GM12872 (cell line): ENCODE measurements around the gene COG3.

ENCODE experiments used
- TF ChIP-seq, protein P1 (sequence below): IDR thresholded peaks from 3 replicates; pipeline ENCODE4 v1.5.1; 2011; ENCODE audit warnings: low read depth, mild to moderate bottlenecking, low read length, moderate library complexity; ENCODE audit not compliant: insufficient read depth

COG3 gene

DNA sequence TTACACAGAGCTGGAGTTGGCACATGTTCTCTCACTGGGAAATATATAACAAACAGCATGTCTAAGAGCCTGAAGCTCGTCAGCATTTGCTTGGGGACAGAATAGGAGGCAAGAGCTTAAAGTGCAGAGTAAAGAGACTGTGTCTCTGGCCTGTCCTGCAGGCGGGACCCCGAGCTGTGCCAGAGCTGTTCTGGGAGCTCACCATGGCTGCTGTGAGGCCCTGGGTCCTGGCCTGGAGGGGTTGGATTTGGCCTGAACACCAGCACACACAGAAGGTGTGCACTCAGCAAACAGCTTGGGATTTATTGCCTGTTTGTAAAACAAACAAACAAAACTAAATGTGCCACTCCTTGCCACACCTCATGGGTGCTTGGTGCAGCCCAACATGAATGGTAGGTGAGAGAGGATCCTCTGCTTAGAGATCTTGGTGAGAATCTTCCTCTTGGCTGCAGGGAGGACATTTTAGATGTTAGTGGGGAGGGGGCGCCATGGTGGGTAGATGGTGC, 89.9 kb downstream of the COG3 start:
- TF ChIP-seq, protein P1, sequence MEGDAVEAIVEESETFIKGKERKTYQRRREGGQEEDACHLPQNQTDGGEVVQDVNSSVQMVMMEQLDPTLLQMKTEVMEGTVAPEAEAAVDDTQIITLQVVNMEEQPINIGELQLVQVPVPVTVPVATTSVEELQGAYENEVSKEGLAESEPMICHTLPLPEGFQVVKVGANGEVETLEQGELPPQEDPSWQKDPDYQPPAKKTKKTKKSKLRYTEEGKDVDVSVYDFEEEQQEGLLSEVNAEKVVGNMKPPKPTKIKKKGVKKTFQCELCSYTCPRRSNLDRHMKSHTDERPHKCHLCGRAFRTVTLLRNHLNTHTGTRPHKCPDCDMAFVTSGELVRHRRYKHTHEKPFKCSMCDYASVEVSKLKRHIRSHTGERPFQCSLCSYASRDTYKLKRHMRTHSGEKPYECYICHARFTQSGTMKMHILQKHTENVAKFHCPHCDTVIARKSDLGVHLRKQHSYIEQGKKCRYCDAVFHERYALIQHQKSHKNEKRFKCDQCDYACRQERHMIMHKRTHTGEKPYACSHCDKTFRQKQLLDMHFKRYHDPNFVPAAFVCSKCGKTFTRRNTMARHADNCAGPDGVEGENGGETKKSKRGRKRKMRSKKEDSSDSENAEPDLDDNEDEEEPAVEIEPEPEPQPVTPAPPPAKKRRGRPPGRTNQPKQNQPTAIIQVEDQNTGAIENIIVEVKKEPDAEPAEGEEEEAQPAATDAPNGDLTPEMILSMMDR, result no peak

DNA sequence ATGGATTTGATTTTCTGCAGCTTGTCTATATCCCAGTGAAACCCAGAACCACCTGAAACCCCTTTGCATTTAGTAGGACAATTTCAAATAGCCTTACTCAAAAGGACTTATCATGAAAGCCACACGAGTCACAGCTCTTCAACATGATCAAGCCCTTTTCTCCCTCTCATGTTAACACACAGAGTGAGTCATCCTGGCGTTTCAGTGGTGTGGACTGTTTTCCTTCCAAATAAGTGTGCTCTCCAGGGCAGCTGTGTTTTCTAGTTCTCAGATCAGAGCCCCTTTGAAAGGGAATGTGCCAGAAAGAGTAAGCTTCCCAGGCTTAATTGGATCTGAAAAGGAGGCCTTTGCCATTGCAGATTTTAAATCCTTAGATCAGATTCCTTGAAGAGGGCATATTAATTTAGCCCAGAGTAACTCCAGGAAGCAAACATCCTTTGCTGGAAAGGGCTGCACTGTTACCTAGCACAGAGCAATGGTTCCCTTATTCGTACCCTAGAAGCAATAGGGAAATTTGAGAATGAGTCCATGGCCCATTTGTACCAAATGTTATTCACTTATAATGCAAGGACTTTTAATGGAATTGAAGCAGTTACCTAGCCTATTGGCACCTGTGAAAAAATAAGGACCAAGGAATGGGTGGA, 99.5 kb downstream of the COG3 start:
- TF ChIP-seq, protein P1, result no peak

GRCh38 chr13:45565331-45565730, 100.6 kb downstream of the COG3 start:
- TF ChIP-seq, protein P1, result no peak

DNA sequence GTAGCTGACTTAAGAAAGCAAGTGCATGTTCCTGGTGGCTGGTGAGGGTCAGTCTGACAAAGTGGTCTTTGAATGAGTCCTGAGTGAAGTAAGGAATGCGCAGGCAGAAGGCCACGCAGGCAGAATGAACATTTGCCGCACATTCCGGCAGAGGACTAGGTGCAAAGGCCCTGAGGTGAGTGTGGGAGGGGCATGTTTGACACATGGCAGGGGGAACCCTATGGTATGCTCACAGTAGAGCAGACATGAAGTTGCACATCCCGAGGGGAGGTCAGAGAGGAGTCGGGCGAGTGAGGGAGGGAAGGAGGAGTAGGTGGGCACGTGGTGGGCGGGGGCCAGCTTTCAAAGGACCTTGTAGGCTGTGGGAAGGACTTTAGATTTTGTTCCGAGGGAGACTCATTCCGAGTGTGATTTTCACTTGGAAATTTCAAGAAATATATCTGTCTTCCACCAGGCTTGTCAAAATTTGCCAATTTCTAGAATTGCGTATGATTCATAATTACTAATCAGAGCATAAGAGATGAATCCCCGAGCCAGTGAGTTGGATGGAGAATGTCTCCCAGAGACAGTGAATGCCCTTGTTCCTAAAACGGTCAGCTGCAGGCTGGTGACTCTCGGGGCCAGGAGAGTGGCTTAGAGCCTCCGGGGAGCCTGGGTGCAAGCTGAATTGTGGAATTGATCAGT, 110.5 kb downstream of the COG3 start:
- TF ChIP-seq, protein P1, result no peak

- TF ChIP-seq, protein P1, result no peak
Measured at GRCh38 chr13:45575830-45576180, 111.1 kb downstream of the COG3 start.

DNA sequence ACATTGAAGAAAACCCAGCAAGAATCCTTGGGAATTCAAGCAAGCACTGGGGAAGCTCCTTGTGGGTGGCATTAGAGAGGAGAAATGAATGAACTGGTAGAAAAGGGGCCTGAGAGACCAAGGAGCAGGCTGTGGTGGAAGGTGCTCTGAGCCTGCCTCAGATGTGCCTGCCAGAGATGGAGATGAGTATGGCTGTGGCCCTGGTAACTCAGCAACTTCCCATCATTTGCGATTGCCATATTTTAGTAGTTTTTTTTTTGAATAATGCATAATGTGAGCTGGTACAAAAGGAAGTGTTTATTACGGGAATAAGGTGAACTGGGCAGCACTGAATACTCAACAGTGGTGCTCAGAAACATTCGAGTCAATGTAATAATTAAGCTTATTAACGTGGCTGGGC, 111.7 kb downstream of the COG3 start:
- TF ChIP-seq, protein P1, result no peak

- TF ChIP-seq, protein P1, result no peak
Measured at GRCh38 chr13:45582408-45583076, 117.8 kb downstream of the COG3 start.
